ENCODE measurements around the gene SGCE.

GRCh38 chr7:94540428-94540827 is 115.5 kb downstream of the SGCE start:
- TF ChIP-seq CTCF (IDR thresholded peaks at IDR 0.05 in 2 of 3, conservative IDR thresholded peaks at IDR 0.05 in 1 of 3; ENCODE audit: control insufficient read depth in 2 of 3, extremely low read depth in 1 of 3, insufficient read depth in 1 of 3, low read depth in 3 of 3, low read length in 3 of 3): no peak
- TF ChIP-seq YY1 (IDR thresholded peaks at IDR 0.05; ENCODE audit: low read depth, low read length): no peak
- TF ChIP-seq NR2F1 (conservative IDR thresholded peaks at IDR 0.05): no peak
- no peak for TF ChIP-seq ASH2L (IDR thresholded peaks at IDR 0.05; ENCODE audit: borderline replicate concordance, low read depth)
- no peak for TF ChIP-seq RFX5 (IDR thresholded peaks at IDR 0.05; ENCODE audit: low read depth, low read length)
- TF ChIP-seq MEF2A (IDR thresholded peaks at IDR 0.05; ENCODE audit: insufficient read depth, low read depth, low read length): no peak

Measured in GM12878 (cell line).